GM18526 (cell line): Measurements from ENCODE around the gene BCL2L1.

ENCODE experiments used
- POLR2A ChIP-seq: IDR thresholded peaks from 3 replicates; pipeline ENCODE4 v1.6.1; 2011; ENCODE audit not compliant: insufficient read length; ENCODE audit errors: extremely low read depth

BCL2L1 gene

DNA sequence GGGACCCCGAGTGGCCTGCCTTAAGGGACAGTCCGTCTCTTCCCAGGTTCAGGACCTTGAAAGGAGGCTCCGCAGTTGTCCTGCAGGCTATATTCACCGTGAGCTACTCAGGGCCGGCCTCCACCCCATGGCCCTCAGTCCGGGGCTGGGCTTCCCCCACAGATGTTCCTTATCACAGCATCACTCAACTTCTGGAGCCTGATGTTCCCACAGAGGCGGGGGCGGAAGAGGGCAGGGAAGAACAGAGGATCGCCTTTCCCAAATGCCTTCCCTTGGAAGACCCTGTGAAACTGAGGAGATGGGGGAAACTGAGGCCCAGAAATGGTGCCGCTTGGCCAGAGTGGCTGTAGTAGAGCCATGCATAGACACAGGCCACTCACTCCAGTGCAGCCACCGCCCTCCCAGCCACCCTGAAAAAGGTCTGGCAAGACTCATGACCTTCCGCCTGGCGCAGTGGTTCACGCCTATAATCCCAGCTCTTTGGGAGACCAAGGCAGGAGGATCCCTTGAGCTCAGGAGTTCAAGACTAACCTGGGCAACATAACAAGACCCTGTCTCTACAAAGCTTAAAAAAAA, 89.2 kb downstream of the BCL2L1 start:
- TF ChIP-seq POLR2A, result no peak

DNA sequence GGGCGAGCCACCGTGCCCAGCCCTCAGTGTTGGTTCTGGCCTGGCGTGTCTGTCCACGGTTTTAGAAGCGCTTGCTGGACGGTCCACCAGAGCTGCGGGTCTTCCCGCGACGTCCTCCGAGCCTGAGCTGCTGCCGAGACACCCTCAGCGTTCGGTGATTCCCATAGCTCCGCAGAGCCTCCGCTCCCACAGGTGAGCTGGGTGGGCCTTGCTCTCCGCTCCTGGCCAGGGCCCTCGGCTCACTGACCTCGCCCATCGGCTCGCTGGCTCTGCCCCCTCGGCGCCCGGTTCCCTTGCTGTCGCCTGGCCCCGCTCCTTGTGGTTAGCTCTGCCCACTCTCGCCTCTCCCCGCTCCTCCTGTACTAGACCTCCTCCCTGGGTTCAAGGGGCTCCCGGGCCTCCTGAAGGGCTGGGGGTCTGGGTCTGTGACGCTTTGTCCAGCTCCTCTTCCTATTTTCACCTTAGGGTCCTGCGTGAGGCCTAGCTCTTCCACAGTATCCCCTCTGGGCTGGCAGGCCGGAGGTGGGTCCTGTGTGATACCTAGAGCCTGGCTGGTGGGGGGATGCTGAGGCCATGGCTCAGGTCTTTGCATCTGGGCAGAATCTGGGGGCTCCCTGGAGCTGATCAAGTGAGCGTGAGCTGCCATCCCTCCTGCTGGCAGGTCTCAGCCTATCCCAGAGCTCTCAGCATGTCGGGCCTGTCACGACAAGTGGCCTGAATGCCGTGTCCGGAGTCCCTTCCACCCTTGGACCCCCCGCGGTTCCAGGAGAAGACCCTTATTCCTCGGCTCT, 89.9 kb downstream of the BCL2L1 start:
- no peak for TF ChIP-seq POLR2A

DNA sequence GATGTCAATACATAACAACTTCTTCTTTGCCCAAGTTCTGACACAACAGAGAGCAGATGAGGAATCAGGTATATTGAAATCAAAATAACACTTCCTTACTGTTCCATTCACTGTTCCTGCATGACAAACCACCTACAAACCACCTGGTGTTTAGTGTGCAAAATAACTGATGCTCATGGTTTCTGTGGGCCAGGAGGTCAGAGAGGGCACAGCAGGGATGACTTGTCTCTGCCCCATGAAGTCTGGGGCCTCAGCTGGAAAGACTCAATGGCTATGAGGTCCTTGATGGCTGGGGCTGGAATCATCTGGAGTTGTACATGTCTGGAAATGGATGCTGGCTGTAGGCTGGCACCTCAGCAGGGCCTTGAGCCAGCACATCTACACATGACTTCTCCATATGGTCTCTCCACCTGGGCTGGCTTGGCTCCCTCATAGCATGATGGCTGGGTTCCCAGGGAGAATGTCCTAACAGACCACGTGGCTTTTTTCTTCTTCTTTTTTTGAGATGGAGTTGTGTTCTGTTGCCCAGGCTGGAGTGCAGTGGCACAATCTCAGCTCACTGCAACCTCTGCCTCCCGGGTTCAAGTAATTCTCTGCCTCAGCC, 92.4 kb downstream of the BCL2L1 start:
- no peak for TF ChIP-seq POLR2A

DNA sequence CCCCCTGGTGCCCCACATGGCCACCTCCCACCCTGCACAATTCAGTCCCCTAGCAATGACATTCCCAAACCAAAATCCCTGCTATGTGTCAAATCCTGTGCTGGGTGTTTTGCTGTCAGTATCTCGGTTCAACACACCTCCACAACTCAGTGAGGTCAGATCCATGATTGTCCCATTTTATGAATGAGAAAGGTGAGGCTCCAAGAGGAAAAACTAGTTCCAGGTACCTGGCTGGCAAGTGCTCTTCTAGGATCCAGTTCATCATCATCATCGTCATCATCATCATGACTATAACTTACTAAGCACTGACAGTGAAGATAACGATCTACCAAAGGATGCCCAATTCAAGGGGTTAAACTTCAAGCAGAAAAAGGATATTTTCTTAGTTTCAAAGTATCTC, 102.4 kb downstream of the BCL2L1 start:
- no peak for TF ChIP-seq POLR2A

DNA sequence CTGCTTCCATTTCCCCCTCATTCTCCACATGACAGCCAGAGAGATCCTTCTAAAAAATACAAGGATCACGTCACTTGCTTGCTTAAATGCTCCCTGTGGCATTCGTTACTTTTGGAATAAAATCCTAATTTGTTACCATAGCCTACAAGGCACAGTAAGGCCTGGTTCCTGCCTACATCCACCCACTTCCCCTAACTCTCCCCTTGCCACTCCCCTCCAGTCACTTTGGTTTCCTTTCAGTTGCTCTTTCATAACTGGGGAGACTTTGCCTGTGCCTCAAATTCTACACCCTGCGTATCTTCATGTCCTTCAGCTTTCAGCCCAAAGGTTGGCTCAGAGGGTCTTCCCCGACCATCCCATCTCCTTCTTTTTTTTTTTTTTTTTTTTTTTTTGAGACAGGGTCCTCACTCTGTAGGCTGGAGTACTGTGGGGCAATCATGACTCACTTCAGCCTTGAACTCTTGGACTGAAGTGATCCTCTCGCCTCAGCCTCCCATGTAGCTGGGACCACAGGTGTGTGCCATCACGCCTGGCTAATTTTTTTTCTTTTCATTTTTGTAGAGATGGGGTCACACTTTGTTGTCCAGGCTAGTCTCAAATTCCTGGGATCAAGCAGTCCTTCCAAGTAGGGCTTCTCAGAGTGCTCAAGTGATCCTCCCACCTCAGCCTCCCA, 105.1 kb downstream of the BCL2L1 start:
- no peak for TF ChIP-seq POLR2A

DNA sequence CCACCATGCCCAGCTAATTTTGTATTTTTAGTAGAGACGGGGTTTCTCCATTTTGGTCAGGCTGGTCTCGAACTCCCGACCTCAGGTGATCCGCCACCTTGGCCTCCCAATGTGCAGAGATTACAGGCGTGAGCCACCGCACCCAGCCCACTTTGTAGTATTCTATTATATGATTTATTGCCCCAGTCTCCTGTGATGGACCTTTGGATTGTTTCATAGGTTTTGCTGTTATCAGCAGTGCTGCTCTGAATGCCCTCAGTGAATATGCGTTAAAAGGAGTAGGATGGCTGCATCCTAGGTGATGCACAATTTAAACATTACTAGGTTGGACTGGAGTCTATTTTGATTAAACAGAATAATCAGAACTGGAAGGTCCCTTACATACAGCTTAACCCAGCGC, 107.3 kb downstream of the BCL2L1 start:
- TF ChIP-seq POLR2A, result no peak
